IMR-90 (cell line): ENCODE measurements around the gene FOXC1. TPM values are rescaled to one million over a fixed set of nuclear protein-coding genes. Genes with fewer than 3 reads are reported as not detected.

Source experiments
- ATAC-seq: fragments of 200-7000 bp; cut with Tn5 transposase; 2 replicates; pipeline ENCODE4 v1.9.1; 2020; ENCODE audit warnings: low read depth, mild to moderate bottlenecking, moderate library complexity
- BruUV-seq: library from RNA; stranded (reverse); fragments of 400-500 nt; replicated peaks from 2 replicates; lab custom pipeline; 2021; lab: Mats Ljungman, UMichigan
- CTCF ChIA-PET: fragments of 300-600 bp; formaldehyde crosslinking; extraction: SDS; loops from one replicate; lab custom pipeline; 2021; ENCODE audit warnings: antibody characterized with exemption; lab: Yijun Ruan, JAX
- POLR2A ChIA-PET: fragments of 300-600 bp; sonication (Branson Sonifier 250); formaldehyde crosslinking; loops from one replicate; lab custom pipeline; 2022; ENCODE audit warnings: antibody characterized with exemption; ENCODE audit not compliant: unreplicated experiment; lab: Charles Lee
- DNase-seq: peaks from one replicate; pipeline ENCODE4 v3.0.0; 2013
- H2AFZ ChIP-seq: replicated peaks from 2 replicates; pipeline ENCODE3; 2013; ENCODE audit warnings: low read length, mild to moderate bottlenecking; ENCODE audit not compliant: poor library complexity
- H2AK5ac ChIP-seq: 2 replicates; pipeline ENCODE4 v1.6.1; 2013; ENCODE audit warnings: low read depth, low read length, inconsistent platforms
- H2AK9ac ChIP-seq: replicated peaks from 2 replicates; pipeline ENCODE3; 2013; ENCODE audit warnings: mild to moderate bottlenecking, low read depth, low read length, moderate library complexity; ENCODE audit not compliant: poor library complexity
- H2BK120ac ChIP-seq: 2 replicates; pipeline ENCODE4 v1.6.1; 2013; ENCODE audit warnings: low read depth, low read length, inconsistent platforms
- H2BK15ac ChIP-seq: 3 replicates; pipeline ENCODE4 v1.6.1; 2013; ENCODE audit warnings: low read depth, low read length, inconsistent platforms
- H2BK20ac ChIP-seq: 2 replicates; pipeline ENCODE4 v1.6.1; 2013; ENCODE audit warnings: low read depth, mild to moderate bottlenecking, inconsistent platforms, low read length, moderate library complexity
- H2BK5ac ChIP-seq: 2 replicates; pipeline ENCODE4 v1.6.1; 2013; ENCODE audit warnings: mild to moderate bottlenecking, low read depth, low read length, inconsistent platforms; ENCODE audit not compliant: poor library complexity, severe bottlenecking
- H3K14ac ChIP-seq: replicated peaks from 2 replicates; pipeline ENCODE4 v1.6.1; 2013; ENCODE audit warnings: low read depth, low read length, inconsistent platforms
- H3K18ac ChIP-seq: 2 replicates; pipeline ENCODE4 v1.6.1; 2013; ENCODE audit warnings: low read depth, low read length, control low read depth
- H3K23ac ChIP-seq: 2 replicates; pipeline ENCODE4 v1.6.1; 2013; ENCODE audit warnings: low read depth, low read length, inconsistent platforms
- H3K27ac ChIP-seq: 2 replicates; pipeline ENCODE4 v1.5.1; 2013; ENCODE audit warnings: mild to moderate bottlenecking, control low read depth, low read length; ENCODE audit not compliant: insufficient read depth
- H3K27me3 ChIP-seq: 2 replicates; pipeline ENCODE4 v1.6.1; 2013; ENCODE audit warnings: low read length; ENCODE audit not compliant: control insufficient read depth, insufficient read depth
- H3K36me3 ChIP-seq: 2 replicates; pipeline ENCODE4 v1.6.1; 2013; ENCODE audit warnings: low read length, mixed read lengths; ENCODE audit not compliant: control insufficient read depth, insufficient read depth
- H3K4ac ChIP-seq: 2 replicates; pipeline ENCODE4 v1.6.1; 2013; ENCODE audit warnings: low read depth, low read length, inconsistent platforms
- H3K4me1 ChIP-seq: 2 replicates; pipeline ENCODE4 v1.6.1; 2013; ENCODE audit warnings: low read length, mixed read lengths; ENCODE audit not compliant: control insufficient read depth, insufficient read depth
- H3K4me2 ChIP-seq: 2 replicates; pipeline ENCODE4 v1.6.1; 2013; ENCODE audit warnings: low read depth, mild to moderate bottlenecking, control low read depth, low read length, moderate library complexity
- H3K4me3 ChIP-seq: 2 replicates; pipeline ENCODE4 v1.5.1; 2013; ENCODE audit warnings: low read depth, mild to moderate bottlenecking, control low read depth, low read length, moderate library complexity; ENCODE audit not compliant: insufficient read depth
- H3K56ac ChIP-seq: 2 replicates; pipeline ENCODE4 v1.6.1; 2013; ENCODE audit warnings: low read length, inconsistent platforms; ENCODE audit not compliant: insufficient read depth; ENCODE audit errors: extremely low read depth
- H3K79me1 ChIP-seq, 2 experiments: 2 replicates each; pipeline ENCODE4 v1.6.1; 2013; ENCODE audit warnings: low read length in 2 of 2, inconsistent platforms in 1 of 2, low read depth in 1 of 2
- H3K9ac ChIP-seq: 2 replicates; pipeline ENCODE4 v1.6.1; 2013; ENCODE audit warnings: low read depth, low read length, control low read depth
- H3K9me1 ChIP-seq: 2 replicates; pipeline ENCODE4 v1.6.1; 2013; ENCODE audit warnings: low read length, inconsistent platforms; ENCODE audit not compliant: insufficient read depth
- H3K9me3 ChIP-seq: 2 replicates; pipeline ENCODE4 v1.6.1; 2013; ENCODE audit warnings: low read length; ENCODE audit not compliant: control insufficient read depth, insufficient read depth
- H4K20me1 ChIP-seq: 2 replicates; pipeline ENCODE4 v1.6.1; 2013; ENCODE audit warnings: low read length, inconsistent platforms; ENCODE audit not compliant: insufficient read depth
- H4K5ac ChIP-seq: 2 replicates; pipeline ENCODE4 v1.6.1; 2013; ENCODE audit warnings: mild to moderate bottlenecking, low read depth, low read length, control low read depth
- H4K8ac ChIP-seq, 2 experiments: 2 replicates each; pipeline ENCODE4 v1.6.1; 2013; ENCODE audit warnings: low read depth in 2 of 2, low read length in 2 of 2, control low read depth in 1 of 2, inconsistent platforms in 1 of 2
- H4K91ac ChIP-seq: 2 replicates; pipeline ENCODE4 v1.6.1; 2013; ENCODE audit warnings: low read depth, low read length, inconsistent platforms; ENCODE audit not compliant: insufficient read depth
- CEBPB ChIP-seq: IDR thresholded peaks from 2 replicates; pipeline ENCODE4 v1.6.1; 2012; ENCODE audit warnings: low read depth, low read length, improper control_type of control experiment
- FOS ChIP-seq: fragments of 150-350 bp; IDR thresholded peaks from 2 replicates; pipeline ENCODE4 v1.6.1; 2016; ENCODE audit warnings: low read depth, low read length
- MAFK ChIP-seq: IDR thresholded peaks from 2 replicates; pipeline ENCODE4 v1.6.1; 2012; ENCODE audit warnings: low read depth, low read length, improper control_type of control experiment
- MAZ ChIP-seq: IDR thresholded peaks from 2 replicates; pipeline ENCODE4 v1.6.1; 2012; ENCODE audit warnings: low read depth, mild to moderate bottlenecking, low read length, improper control_type of control experiment, moderate library complexity, borderline replicate concordance
- POLR2A ChIP-seq: IDR thresholded peaks from 2 replicates; pipeline ENCODE4 v1.6.1; 2012; ENCODE audit warnings: mild to moderate bottlenecking, low read depth, low read length
- WGBS, 2 experiments: methylation state at CpG; one replicate each; pipeline versions ENCODE4 v1.1.5 to v1.1.7; 2013; ENCODE audit warnings: missing lambda C conversion rate in 2 of 2; ENCODE audit not compliant: insufficient read length in 1 of 2; ENCODE audit errors: extremely low coverage in 2 of 2; 5-methylcytosine and 5-hydroxymethylcytosine counted together
- dilution Hi-C: fragments of 300-500 bp; cut with HindIII; formaldehyde crosslinking; loops from one replicate; pipeline ENCODE4 v1.14.3; 2018; ENCODE audit warnings: low sequenced_read_pairs; ENCODE audit not compliant: unreplicated experiment
- in situ Hi-C: fragments of 300-500 bp; cut with MboI; formaldehyde crosslinking; loops from 3 replicates; pipeline ENCODE4 v1.14.3; 2019; ENCODE audit warnings: low sequenced_read_pairs, inconsistent platforms, mixed read lengths
- intact Hi-C: fragments of 100-400 bp; cut with micrococcal nuclease; formaldehyde crosslinking; loops from 2 replicates; pipeline ENCODE4 v1.10.0; 2022
- polyA plus RNA-seq, 3 experiments: library from polyadenylated mRNA; depleted of rRNA; stranded (reverse); fragments of >200 nt; gene quantifications; 2 replicates each; pipeline ENCODE4 v1.2.3, GENCODE V29; 2012; ENCODE audit warnings: low replicate concordance in 1 of 3
- total RNA-seq: library from RNA; depleted of rRNA; stranded (reverse); fragments of >200 nt; gene quantifications from 2 replicates; pipeline ENCODE4 v1.2.3, GENCODE V29; 2012
- TF ChIP-seq, protein P1 (sequence below): conservative IDR thresholded peaks from 2 replicates; pipeline ENCODE4 v1.5.1; 2012; ENCODE audit warnings: mild to moderate bottlenecking, low read depth, low read length, improper control_type of control experiment

FOXC1 gene
- total and polyA plus RNA-seq, 2 of the 4 experiments (the other 2 are of a cell fraction) = 1.3 to 4.0 TPM

DNA sequence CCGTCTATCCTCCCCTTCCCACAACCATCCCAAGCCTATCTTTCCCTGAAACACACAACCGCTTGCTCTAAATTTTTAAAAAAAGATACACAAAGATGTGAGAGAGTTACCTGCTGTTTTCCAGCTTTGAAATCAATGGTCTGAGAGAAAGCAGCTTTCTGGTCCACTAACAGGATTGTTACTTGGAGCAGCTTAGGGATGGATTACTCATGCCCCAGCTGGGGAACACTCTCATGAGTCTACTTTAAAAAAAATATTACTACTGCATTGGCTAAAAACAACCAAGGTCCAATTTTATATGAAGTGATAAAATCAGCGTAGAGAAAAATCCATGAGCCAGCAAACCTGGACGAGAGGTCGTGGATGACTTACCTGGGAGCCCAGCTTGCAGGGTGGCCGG is 29.6 kb upstream of the FOXC1 start:
- H3K9ac ChIP-seq = no peak overlapping the region
- ChIA-PET CTCF (interaction anchor here (0.9 kb wide), 1 partner anchor 16 kb away, joined by 3 read pairs; no protein-coding TSS in a partner anchor), POLR2A (no interaction called here)
- in situ Hi-C loops = no loop called here
- H3K9me3 ChIP-seq = peaks cover 4% of the 10 kb centered on the region; the same call in 1 of the 2 replicates
- no peaks in the 10 kb centered on the region for H4K20me1 ChIP-seq
- H4K5ac ChIP-seq = no peak overlapping the region
- H3K23ac ChIP-seq = no peak overlapping the region
- H3K4me1 ChIP-seq = peaks cover 2% of the 10 kb centered on the region; the same call in 1 of the 2 replicates
- ATAC-seq = peak; percentile 60
- no peaks in the 10 kb centered on the region for H3K79me1 ChIP-seq
- no CpG with 5 or more reads among the region's 6 CpGs for WGBS, 2 experiments
- no peak overlapping the region for H3K4me2 ChIP-seq
- peaks cover 10% of the 10 kb centered on the region for H3K27me3 ChIP-seq
- no peak overlapping the region for H2BK5ac ChIP-seq
- intact Hi-C loops = loop anchor here (5.0 kb wide), 1 partner anchor 688 kb away; no protein-coding TSS in a partner anchor
- H3K36me3 ChIP-seq = no peaks in the 10 kb centered on the region
- peak; percentile 65 for DNase-seq
- H4K91ac ChIP-seq = no peak overlapping the region
- H2BK20ac ChIP-seq = no peak overlapping the region
- dilution Hi-C loops = no loop called here
- H3K18ac ChIP-seq = no peak overlapping the region
- no peaks in the 10 kb centered on the region; the same call in 1 of the 2 replicates for H3K9me1 ChIP-seq
- no peak overlapping the region for H3K27ac ChIP-seq
- H2BK120ac ChIP-seq = no peak overlapping the region
- H4K8ac ChIP-seq = no peak overlapping the region
- no peak overlapping the region for H2AK5ac ChIP-seq
- H2AFZ ChIP-seq = no peak overlapping the region
- no peak overlapping the region for H3K14ac ChIP-seq
- no peak overlapping the region for H2BK15ac ChIP-seq
- no TSS peak for BruUV-seq
- no peak overlapping the region for H3K56ac ChIP-seq
- H2AK9ac ChIP-seq = no peak overlapping the region
- no peak for TF ChIP-seq MAFK
- TF ChIP-seq FOS = no peak
- TF ChIP-seq, protein P1, sequence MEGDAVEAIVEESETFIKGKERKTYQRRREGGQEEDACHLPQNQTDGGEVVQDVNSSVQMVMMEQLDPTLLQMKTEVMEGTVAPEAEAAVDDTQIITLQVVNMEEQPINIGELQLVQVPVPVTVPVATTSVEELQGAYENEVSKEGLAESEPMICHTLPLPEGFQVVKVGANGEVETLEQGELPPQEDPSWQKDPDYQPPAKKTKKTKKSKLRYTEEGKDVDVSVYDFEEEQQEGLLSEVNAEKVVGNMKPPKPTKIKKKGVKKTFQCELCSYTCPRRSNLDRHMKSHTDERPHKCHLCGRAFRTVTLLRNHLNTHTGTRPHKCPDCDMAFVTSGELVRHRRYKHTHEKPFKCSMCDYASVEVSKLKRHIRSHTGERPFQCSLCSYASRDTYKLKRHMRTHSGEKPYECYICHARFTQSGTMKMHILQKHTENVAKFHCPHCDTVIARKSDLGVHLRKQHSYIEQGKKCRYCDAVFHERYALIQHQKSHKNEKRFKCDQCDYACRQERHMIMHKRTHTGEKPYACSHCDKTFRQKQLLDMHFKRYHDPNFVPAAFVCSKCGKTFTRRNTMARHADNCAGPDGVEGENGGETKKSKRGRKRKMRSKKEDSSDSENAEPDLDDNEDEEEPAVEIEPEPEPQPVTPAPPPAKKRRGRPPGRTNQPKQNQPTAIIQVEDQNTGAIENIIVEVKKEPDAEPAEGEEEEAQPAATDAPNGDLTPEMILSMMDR = no peak
- no peak for TF ChIP-seq POLR2A
- no peak for TF ChIP-seq CEBPB
- no peak for TF ChIP-seq MAZ
- H3K4ac ChIP-seq = no peak overlapping the region
- no peak overlapping the region for H3K4me3 ChIP-seq
